Activated CD8-positive, alpha-beta memory T cell treated with anti-CD3 and anti-CD28 coated beads, Interleukin-2, amount 50 U/mL, for 1 hour (primary cell): ENCODE measurements around the gene RBFA.

Experiments
- DNase-seq: peaks from one replicate; pipeline ENCODE4 v3.0.0-alpha.2; 2020; ENCODE audit errors: extremely low read depth

The RBFA gene

GRCh38 chr18:80074697-80075096, 40.5 kb downstream of the RBFA start:
- no peak for DNase-seq

- no peak for DNase-seq
These were observed 41.7 kb downstream of the RBFA start for GRCh38 chr18:80075940-80076339.

GRCh38 chr18:80076379-80076778, 42.1 kb downstream of the RBFA start:
- DNase-seq, result no peak

- no peak for DNase-seq
These were observed 43.6 kb downstream of the RBFA start for GRCh38 chr18:80077873-80078272.
